ENCODE measurements around the gene MCM8.

The MCM8 gene

DNA sequence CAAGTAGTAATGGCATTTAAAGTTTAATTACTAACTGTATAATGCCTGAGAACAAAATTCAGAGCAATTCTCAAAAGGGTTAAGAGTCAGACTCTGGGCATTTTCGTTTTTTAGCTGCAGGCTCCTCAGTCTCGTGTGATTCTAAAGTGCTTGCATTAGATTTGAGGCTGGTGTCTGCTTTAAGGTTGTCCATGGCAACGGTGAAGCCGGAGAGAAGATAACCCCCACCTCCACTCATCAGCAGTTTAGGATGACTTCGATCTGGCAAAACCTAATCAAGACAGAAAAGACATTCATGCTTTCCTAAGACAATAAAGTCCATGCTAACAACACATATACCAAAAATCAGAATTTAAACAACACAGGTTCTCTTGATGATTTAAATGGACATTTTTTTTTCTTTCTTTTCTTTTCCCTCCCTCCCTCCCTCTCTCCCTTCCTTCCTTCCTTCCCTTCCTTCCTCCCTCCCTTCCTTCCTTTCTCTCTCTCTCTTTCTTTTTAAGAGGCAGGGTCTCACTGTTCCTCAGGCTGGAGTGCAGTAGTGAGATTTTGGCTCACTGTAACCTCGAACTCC is 11.9 kb upstream of the MCM8 start:
- Histone ChIP-seq H3K9me3 (no peaks in the 10 kb centered on the region), H4K20me1 (no peaks in the 10 kb centered on the region), H3K27ac (no peak overlapping the region), H3K27me3 (no peaks in the 10 kb centered on the region), H3K36me3 (peaks cover 71% of the 10 kb centered on the region), H3K9ac (no peak overlapping the region), H3K4me2 (no peak overlapping the region), H3K4me3 (no peak overlapping the region), H3K4me1 (peaks cover 10% of the 10 kb centered on the region)
- no peak for TF ChIP-seq Cebpa-rat (IDR thresholded peaks at IDR 0.05)

DNA sequence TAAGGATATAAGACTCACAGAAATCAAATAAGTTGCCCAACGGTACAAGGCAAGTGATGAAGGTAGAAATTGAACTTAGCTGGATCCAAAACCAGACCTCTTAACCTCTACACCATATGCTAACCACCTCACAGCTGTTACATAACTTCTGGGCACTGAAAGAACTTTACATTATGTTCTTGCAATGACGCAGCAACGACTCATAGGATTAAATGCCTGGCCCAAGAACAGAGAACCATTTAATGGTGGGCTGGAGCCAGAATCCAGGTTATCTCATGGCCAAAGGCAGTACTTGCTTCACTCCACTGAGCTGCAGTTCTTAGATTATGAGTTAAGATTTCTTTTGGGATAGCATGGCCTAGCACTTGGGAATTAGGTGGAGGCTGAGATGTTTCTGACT is 4.5 kb upstream of the MCM8 start:
- Histone ChIP-seq H3K27ac (no peak overlapping the region), H3K27me3 (no peaks in the 10 kb centered on the region), H3K4me2 (no peak overlapping the region), H3K9ac (no peak overlapping the region), H4K20me1 (peaks cover 10% of the 10 kb centered on the region; the same call in 1 of the 2 replicates), H3K9me3 (no peaks in the 10 kb centered on the region), H3K4me1 (peaks cover 14% of the 10 kb centered on the region), H3K36me3 (peaks cover 68% of the 10 kb centered on the region), H3K4me3 (no peak overlapping the region)
- TF ChIP-seq Cebpa-rat (IDR thresholded peaks at IDR 0.05) = no peak

DNA sequence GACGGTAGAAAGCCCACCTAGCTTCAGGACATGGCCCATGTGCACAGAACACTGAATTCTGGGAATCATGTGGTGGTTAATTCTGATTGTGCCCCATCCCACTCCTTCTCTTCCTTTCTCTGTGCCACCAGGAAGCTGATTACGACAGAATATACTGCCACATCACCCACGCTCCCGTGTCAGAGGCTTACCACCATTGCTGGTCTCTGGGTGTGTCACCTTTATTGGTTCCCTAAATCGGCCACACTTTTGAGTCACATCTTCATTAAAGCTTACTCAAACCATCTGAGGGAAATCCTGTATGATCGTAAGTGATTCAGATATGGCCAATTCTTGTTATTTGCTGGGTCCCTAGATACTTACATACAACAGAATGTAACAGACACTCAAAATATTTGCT is 3.2 kb upstream of the MCM8 start:
- Histone ChIP-seq H3K27ac (no peak overlapping the region), H3K4me1 (peaks cover 28% of the 10 kb centered on the region), H4K20me1 (peaks cover 10% of the 10 kb centered on the region; the same call in 1 of the 2 replicates), H3K9me3 (no peaks in the 10 kb centered on the region), H3K4me3 (no peak overlapping the region), H3K9ac (no peak overlapping the region), H3K4me2 (no peak overlapping the region), H3K27me3 (no peaks in the 10 kb centered on the region), H3K36me3 (peaks cover 56% of the 10 kb centered on the region)
- no peak for TF ChIP-seq Cebpa-rat (IDR thresholded peaks at IDR 0.05)

DNA sequence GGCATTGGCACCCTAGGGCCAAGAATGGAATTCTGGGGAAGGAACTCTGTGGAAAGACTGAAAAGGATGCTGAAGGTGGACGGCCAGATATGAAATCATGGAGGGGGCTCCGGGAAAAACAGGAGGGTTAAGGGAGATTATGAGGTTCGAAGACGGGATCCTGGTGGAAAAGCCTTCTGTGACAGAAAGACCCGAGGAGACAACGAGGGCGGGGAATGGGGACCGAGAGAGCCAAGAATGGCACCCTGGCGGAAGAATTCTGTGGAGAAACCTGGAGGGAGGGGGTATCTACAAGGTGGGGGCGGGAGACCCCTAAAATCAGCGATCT is 545 bp upstream of the MCM8 start:
- H3K9me3 ChIP-seq = no peaks in the 10 kb centered on the region
- TF ChIP-seq Cebpa-rat (IDR thresholded peaks at IDR 0.05) = no peak
- H3K4me1 ChIP-seq = peaks cover 28% of the 10 kb centered on the region
- H3K4me2 ChIP-seq = peak overlapping the region; percentile 86
- peak overlapping the region; percentile 84 for H3K9ac ChIP-seq
- H3K27ac ChIP-seq = peak overlapping the region; percentile 85
- peaks cover 10% of the 10 kb centered on the region; the same call in 1 of the 2 replicates for H4K20me1 ChIP-seq
- H3K36me3 ChIP-seq = peaks cover 61% of the 10 kb centered on the region
- no peaks in the 10 kb centered on the region for H3K27me3 ChIP-seq
- H3K4me3 ChIP-seq = peak overlapping the region; percentile 81

DNA sequence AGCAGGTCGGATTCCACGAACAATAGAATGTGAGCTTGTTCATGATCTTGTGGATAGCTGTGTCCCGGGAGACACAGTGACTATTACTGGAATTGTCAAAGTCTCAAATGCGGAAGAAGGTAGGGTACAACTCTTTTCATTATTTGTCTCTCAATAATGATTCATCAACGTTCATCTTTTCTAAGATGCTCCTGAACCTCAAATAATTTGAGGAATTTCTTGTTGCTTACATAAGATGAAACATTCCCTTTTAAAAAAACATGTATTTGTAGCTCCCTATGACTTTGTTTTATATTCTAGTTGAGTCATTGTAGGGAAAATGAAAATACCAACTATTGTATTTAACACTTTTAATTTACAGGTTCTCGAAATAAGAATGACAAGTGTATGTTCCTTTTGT is 17.0 kb downstream of the MCM8 start:
- Histone ChIP-seq H3K4me2 (no peak overlapping the region), H3K27me3 (no peaks in the 10 kb centered on the region), H3K27ac (no peak overlapping the region), H3K4me1 (no peaks in the 10 kb centered on the region), H3K9ac (no peak overlapping the region), H3K9me3 (no peaks in the 10 kb centered on the region), H3K36me3 (peaks cover 88% of the 10 kb centered on the region), H4K20me1 (no peaks in the 10 kb centered on the region), H3K4me3 (no peak overlapping the region)
- no peak for TF ChIP-seq Cebpa-rat (IDR thresholded peaks at IDR 0.05)

DNA sequence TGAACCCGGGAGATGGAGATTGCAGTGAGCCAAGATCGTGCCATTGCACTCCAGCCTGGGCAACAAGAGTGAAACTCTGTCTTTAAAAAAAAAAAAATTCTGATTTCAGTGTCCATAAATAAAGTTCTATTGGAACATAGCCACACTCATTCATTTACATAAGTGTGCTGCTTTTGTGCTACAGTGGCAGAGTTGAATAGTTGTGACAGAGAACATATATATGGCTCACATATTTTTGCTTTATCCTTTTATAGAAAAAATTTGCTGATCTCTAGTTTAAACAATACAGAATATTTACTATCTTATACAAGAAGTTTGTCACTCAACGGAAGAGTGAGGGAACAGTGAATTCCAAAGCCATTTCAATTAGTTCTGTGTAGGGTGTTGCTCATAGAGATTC is 18.0 kb downstream of the MCM8 start:
- Histone ChIP-seq H3K27me3 (no peaks in the 10 kb centered on the region), H3K9me3 (no peaks in the 10 kb centered on the region), H3K9ac (no peak overlapping the region), H3K4me2 (no peak overlapping the region), H3K4me3 (no peak overlapping the region), H3K36me3 (peaks cover 87% of the 10 kb centered on the region), H3K4me1 (no peaks in the 10 kb centered on the region), H3K27ac (no peak overlapping the region), H4K20me1 (no peaks in the 10 kb centered on the region)
- no peak for TF ChIP-seq Cebpa-rat (IDR thresholded peaks at IDR 0.05)

DNA sequence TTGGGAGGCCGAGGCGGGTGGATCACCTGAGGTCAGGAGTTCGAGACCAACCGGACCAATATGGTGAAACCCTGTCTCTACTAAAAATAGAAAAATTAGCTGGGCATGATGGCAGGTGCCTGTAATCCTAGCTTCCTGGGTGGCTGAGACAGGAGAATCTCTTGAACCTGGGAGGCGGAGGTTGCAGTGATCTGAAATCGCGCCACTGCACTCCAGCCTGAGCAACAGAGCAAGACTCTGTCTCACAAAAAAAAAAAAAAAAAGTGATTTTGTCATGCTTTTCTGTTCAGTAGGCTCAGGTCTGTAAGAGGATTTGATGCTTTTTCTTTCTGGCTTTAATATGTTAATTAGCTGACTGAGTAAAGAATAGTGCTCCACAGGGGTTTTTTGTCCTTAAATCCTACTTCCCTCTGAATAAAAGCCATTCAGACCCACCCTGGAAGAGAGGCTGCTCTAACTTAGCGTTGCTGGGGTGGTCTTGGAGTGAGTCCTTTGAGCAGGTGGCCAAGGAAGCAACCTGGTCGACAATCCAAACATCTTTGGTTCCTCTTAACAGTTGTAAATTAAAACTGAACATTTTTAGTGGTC is 19.0 kb downstream of the MCM8 start:
- Histone ChIP-seq H3K4me1 (no peaks in the 10 kb centered on the region), H3K27ac (no peak overlapping the region), H3K36me3 (peaks cover 89% of the 10 kb centered on the region), H3K9ac (no peak overlapping the region), H3K9me3 (no peaks in the 10 kb centered on the region), H4K20me1 (no peaks in the 10 kb centered on the region), H3K4me3 (no peak overlapping the region), H3K4me2 (no peak overlapping the region), H3K27me3 (no peaks in the 10 kb centered on the region)
- no peak for TF ChIP-seq Cebpa-rat (IDR thresholded peaks at IDR 0.05)

DNA sequence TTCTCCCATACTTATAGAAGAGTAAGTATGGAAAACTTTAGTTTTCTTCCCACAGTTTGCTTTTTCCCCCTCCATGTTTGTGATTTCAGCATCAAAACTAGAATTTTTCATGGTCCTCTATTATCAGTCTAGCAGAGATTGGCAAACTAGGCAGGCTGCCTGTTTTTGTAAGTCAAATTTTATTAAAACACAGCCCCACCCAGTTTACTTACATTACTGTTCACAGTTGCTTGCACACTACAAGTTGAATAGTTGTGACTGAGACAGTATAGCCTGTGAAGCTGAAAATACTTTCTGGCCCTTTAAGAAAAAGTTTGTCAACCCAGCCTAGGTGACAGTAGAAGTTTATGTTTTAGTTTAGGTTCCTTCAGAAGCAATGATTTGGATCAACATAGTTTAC is 19.5 kb downstream of the MCM8 start:
- peaks cover 89% of the 10 kb centered on the region for H3K36me3 ChIP-seq
- no peaks in the 10 kb centered on the region for H4K20me1 ChIP-seq
- H3K9ac ChIP-seq = no peak overlapping the region
- no peak overlapping the region for H3K27ac ChIP-seq
- H3K4me1 ChIP-seq = no peaks in the 10 kb centered on the region
- TF ChIP-seq Cebpa-rat (IDR thresholded peaks at IDR 0.05) = no peak
- H3K4me3 ChIP-seq = no peak overlapping the region
- H3K27me3 ChIP-seq = no peaks in the 10 kb centered on the region
- no peak overlapping the region for H3K4me2 ChIP-seq
- no peaks in the 10 kb centered on the region for H3K9me3 ChIP-seq

DNA sequence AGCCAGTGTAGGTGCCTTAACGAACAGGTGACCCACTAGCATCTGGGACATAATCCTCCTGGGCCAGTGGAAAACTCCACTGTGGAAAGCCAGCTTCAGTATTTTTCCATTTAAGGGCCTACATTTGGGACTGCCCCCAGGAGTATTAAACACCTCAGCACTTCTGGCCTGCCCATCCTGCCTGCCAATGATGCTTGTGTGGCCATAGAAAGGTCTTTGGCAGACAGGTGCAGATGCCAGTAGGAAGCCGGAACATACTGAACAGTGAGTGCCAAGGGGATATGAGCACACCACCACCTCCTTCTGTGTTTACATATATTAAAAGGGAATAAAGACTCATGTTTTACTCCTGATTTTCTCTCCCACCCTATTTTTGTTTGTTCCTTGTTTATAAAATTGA is 19.9 kb downstream of the MCM8 start:
- H3K36me3 ChIP-seq = peaks cover 88% of the 10 kb centered on the region
- no peaks in the 10 kb centered on the region for H3K4me1 ChIP-seq
- no peak overlapping the region for H3K27ac ChIP-seq
- no peak for TF ChIP-seq Cebpa-rat (IDR thresholded peaks at IDR 0.05)
- no peak overlapping the region for H3K4me3 ChIP-seq
- H3K4me2 ChIP-seq = no peak overlapping the region
- no peaks in the 10 kb centered on the region for H3K27me3 ChIP-seq
- no peaks in the 10 kb centered on the region for H4K20me1 ChIP-seq
- H3K9me3 ChIP-seq = no peaks in the 10 kb centered on the region
- no peak overlapping the region for H3K9ac ChIP-seq

DNA sequence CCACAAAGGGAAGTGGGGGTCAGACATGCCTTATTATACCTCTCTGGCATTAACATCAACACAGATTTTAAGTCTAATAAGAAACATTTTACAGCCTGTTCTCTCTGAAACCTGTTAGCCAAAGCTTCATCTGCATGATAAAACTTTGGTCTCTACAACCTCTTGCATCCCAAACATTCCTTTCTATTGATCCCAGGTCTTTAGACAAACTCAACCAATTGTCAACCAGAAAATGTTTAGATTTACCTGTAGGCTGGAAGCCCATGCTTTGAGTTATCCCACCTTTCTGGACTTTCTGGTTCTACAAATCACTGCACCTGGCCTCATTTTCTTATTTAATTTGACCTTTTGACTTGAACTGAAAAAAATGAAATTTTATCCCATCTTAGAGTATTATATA is 20.8 kb downstream of the MCM8 start:
- no peak overlapping the region for H3K4me3 ChIP-seq
- no peaks in the 10 kb centered on the region for H3K27me3 ChIP-seq
- no peaks in the 10 kb centered on the region for H4K20me1 ChIP-seq
- H3K27ac ChIP-seq = no peak overlapping the region
- H3K36me3 ChIP-seq = peaks cover 87% of the 10 kb centered on the region
- H3K9me3 ChIP-seq = no peaks in the 10 kb centered on the region
- H3K4me1 ChIP-seq = no peaks in the 10 kb centered on the region
- no peak overlapping the region for H3K4me2 ChIP-seq
- TF ChIP-seq Cebpa-rat (IDR thresholded peaks at IDR 0.05) = no peak
- no peak overlapping the region for H3K9ac ChIP-seq

DNA sequence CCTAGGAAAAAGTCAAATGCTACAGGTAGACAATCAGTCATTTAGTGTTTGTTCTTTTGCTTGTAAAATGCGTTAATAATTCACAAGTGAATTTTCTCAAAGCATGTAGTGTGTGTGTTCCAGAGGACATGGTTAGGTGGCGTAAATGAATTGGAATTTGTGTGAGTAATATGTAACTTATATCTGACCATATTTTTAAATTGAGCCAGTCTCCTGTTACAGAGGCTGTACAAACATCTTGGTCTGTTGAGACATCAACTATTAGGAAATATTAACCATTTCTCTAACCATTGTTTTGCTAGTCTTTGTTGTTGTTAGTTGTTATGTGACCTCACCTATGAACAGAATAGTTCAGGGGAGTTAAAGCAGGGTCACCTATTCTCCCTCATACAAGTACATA is 22.7 kb downstream of the MCM8 start:
- Histone ChIP-seq H3K27me3 (no peaks in the 10 kb centered on the region), H3K36me3 (peaks cover 88% of the 10 kb centered on the region), H3K4me2 (no peak overlapping the region), H4K20me1 (no peaks in the 10 kb centered on the region), H3K4me3 (no peak overlapping the region), H3K9me3 (no peaks in the 10 kb centered on the region), H3K27ac (no peak overlapping the region), H3K9ac (no peak overlapping the region), H3K4me1 (no peaks in the 10 kb centered on the region)
- TF ChIP-seq Cebpa-rat (IDR thresholded peaks at IDR 0.05) = no peak

Data from BLaER1 (cell line).